C4-2B (cell line): Measurements from ENCODE around the gene KDM4C.

ENCODE experiments used
- H3K27ac ChIP-seq: fragments of 450-650 bp; 2 replicates; pipeline ENCODE4 v1.5.1; 2017
- ZFX ChIP-seq: fragments of 450-650 bp; IDR thresholded peaks from 2 replicates; pipeline ENCODE4 v1.6.1; 2017
- TF ChIP-seq, protein P1 (sequence below): fragments of 450-650 bp; conservative IDR thresholded peaks from 2 replicates; pipeline ENCODE4 v1.5.1; 2017; ENCODE audit warnings: mild to moderate bottlenecking

KDM4C gene

DNA sequence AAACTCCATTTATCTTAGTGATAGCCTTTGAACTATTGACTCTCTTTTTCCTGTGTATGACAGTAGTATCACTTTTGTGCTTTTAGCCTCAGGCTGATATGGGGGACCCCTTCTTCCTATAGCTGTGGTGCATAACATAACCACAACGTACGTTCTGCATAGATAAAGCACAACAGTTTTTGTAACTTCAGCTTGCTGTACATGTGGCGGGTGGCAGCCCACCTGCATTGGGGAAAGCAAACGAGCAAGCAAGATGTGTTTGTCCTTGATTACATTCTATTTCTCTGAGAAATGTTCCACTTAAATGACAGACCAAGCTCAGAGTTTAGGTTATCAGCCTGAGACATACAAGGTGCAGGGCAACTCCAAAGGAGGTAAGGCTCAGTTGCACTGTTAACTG lies 309.4 kb downstream of the KDM4C start:
- TF ChIP-seq, protein P1, sequence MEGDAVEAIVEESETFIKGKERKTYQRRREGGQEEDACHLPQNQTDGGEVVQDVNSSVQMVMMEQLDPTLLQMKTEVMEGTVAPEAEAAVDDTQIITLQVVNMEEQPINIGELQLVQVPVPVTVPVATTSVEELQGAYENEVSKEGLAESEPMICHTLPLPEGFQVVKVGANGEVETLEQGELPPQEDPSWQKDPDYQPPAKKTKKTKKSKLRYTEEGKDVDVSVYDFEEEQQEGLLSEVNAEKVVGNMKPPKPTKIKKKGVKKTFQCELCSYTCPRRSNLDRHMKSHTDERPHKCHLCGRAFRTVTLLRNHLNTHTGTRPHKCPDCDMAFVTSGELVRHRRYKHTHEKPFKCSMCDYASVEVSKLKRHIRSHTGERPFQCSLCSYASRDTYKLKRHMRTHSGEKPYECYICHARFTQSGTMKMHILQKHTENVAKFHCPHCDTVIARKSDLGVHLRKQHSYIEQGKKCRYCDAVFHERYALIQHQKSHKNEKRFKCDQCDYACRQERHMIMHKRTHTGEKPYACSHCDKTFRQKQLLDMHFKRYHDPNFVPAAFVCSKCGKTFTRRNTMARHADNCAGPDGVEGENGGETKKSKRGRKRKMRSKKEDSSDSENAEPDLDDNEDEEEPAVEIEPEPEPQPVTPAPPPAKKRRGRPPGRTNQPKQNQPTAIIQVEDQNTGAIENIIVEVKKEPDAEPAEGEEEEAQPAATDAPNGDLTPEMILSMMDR: no peak
- no peak for TF ChIP-seq ZFX
- no peak overlapping the region for H3K27ac ChIP-seq

GRCh38 chr9:7071916-7072315 lies 314.1 kb downstream of the KDM4C start:
- TF ChIP-seq, protein P1: no peak
- TF ChIP-seq ZFX: no peak
- H3K27ac ChIP-seq: no peak overlapping the region

- no peak overlapping the region for H3K27ac ChIP-seq
- TF ChIP-seq, protein P1: no peak
- TF ChIP-seq ZFX: no peak
Measured at GRCh38 chr9:7073706-7074105, 315.9 kb downstream of the KDM4C start.

- no peak overlapping the region for H3K27ac ChIP-seq
- TF ChIP-seq, protein P1: no peak
- no peak for TF ChIP-seq ZFX
Measured at GRCh38 chr9:7075154-7075553, 317.4 kb downstream of the KDM4C start.

DNA sequence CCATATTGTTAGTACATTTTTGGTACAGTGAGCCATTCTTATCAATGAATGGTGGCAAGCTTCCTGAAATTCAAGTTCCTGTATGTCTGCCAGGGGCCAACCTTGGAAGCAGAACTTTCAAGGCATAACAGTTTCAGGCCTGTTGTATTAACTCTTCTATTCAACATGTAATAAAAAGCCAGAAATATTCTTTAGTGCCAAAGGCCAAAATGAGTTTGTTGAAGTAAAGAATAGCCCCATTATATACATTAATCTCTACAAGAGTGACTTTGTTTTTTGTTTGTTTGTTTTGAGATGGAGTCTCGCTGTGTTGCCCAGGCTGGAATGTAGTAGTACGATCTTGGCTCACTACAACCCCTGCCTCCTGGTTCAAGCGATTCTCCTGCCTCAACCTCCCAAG lies 321.3 kb downstream of the KDM4C start:
- no peak for TF ChIP-seq ZFX
- TF ChIP-seq, protein P1: no peak
- no peak overlapping the region for H3K27ac ChIP-seq

DNA sequence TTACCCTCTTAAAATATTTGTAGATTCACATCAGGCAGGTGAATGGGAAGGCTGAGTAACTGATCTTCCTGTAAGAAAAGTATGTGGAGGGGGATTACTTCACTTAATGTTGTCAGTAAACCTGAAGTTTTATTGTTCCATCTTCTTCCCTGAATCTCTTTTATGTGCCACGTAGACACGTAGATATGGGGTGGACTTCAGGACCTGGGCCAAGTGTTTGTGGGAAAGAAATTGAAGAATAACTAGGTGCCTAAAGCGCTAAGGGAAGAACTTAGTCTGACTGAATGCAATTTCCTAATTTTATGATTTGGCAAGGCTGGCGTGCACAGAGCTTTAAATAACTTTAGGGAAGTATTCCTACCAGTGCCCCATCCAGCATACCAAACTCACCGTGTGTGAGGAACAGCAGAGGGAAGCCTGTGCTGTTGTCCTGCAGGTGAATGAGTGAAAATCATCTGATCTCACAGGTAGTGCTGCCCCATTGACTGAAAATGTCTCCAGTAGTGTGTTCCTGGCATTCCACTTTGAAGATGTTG lies 323.4 kb downstream of the KDM4C start:
- no peak overlapping the region for H3K27ac ChIP-seq
- TF ChIP-seq, protein P1: no peak
- no peak for TF ChIP-seq ZFX

GRCh38 chr9:7083192-7083591 lies 325.4 kb downstream of the KDM4C start:
- H3K27ac ChIP-seq: no peak overlapping the region
- TF ChIP-seq ZFX: no peak
- TF ChIP-seq, protein P1: no peak
